HFFc6 (cell line): Measurements from ENCODE around the gene PRMT7. TPM values are rescaled to one million over a fixed set of nuclear protein-coding genes. Genes with fewer than 3 reads are reported as not detected.
A peak's percentile ranks its signal among the peaks of the same experiment; 100 is the strongest.

Experiments used
- DNase-seq: peaks from one replicate; pipeline ENCODE4 v3.0.0-alpha.2; 2018
- H3K27ac Mint-ChIP-seq: 2 replicates; pipeline ENCODE4 v1.8.0; 2020; ENCODE audit warnings: mild to moderate bottlenecking, mixed read lengths
- H3K27me3 Mint-ChIP-seq: 2 replicates; pipeline ENCODE4 v1.8.0; 2021; ENCODE audit warnings: mild to moderate bottlenecking, moderate library complexity, mixed read lengths; ENCODE audit not compliant: insufficient read depth
- H3K36me3 Mint-ChIP-seq: 2 replicates; pipeline ENCODE4 v1.8.0; 2021; ENCODE audit warnings: low read depth, mixed read lengths
- H3K4me1 Mint-ChIP-seq: 2 replicates; pipeline ENCODE4 v1.8.0; 2020; ENCODE audit warnings: low read depth, mixed read lengths
- H3K4me3 Mint-ChIP-seq: 2 replicates; pipeline ENCODE4 v1.8.0; 2020; ENCODE audit warnings: mild to moderate bottlenecking, moderate library complexity, mixed read lengths
- H3K9me3 Mint-ChIP-seq: 2 replicates; pipeline ENCODE4 v1.8.0; 2020; ENCODE audit warnings: mild to moderate bottlenecking, mixed read lengths
- CTCF ChIP-seq: fragments of 200-600 bp; sonication (generic); IDR thresholded peaks from 2 replicates; pipeline ENCODE4 v1.5.0; 2021; ENCODE audit warnings: antibody characterized with exemption, mild to moderate bottlenecking
- total RNA-seq, 6 experiments: library from RNA; stranded (reverse); fragmentation: NEBNext Ultra II Directional; extraction: Animal tissue kit (Norgen Biotek cat#: 25700); gene quantifications; 2 replicates in 1 of 6; 3 replicates in 5 of 6; pipeline ENCODE4 v1.2.3, GENCODE V29; 2021

The PRMT7 gene
- total RNA-seq, 6 experiments from 2014 or later: 32.1 to 37.7 (median 36.4) TPM

GRCh38 chr16:68267612-68268405 lies 43.0 kb upstream of the PRMT7 start:
- peak overlapping the region; percentile 56 for H3K27ac Mint-ChIP-seq
- peaks cover 16% of the 10 kb centered on the region; the same call in 1 of the 2 replicates for H3K36me3 Mint-ChIP-seq
- no peak for DNase-seq
- no peaks in the 10 kb centered on the region for H3K9me3 Mint-ChIP-seq
- H3K4me1 Mint-ChIP-seq: peaks cover 56% of the 10 kb centered on the region
- peak overlapping the region; percentile 60 for H3K4me3 Mint-ChIP-seq
- peaks cover 2% of the 10 kb centered on the region; the same call in 1 of the 2 replicates for H3K27me3 Mint-ChIP-seq
- TF ChIP-seq CTCF: no peak

GRCh38 chr16:68269793-68270192 lies 41.0 kb upstream of the PRMT7 start:
- no peak for DNase-seq
- no peak for TF ChIP-seq CTCF
- no peaks in the 10 kb centered on the region for H3K9me3 Mint-ChIP-seq
- peaks cover 28% of the 10 kb centered on the region; the same call in 1 of the 2 replicates for H3K36me3 Mint-ChIP-seq
- no peak overlapping the region for H3K4me3 Mint-ChIP-seq
- H3K4me1 Mint-ChIP-seq: peaks cover 47% of the 10 kb centered on the region
- H3K27ac Mint-ChIP-seq: peak overlapping the region; percentile 18; the same call in 1 of the 2 replicates
- peaks cover 2% of the 10 kb centered on the region; the same call in 1 of the 2 replicates for H3K27me3 Mint-ChIP-seq

- 0 out of 2 replicates have a peak, but pooled peaks cover 2% of the 10 kb centered on the region for H3K27me3 Mint-ChIP-seq
- no peak for DNase-seq
- H3K4me1 Mint-ChIP-seq: peaks cover 45% of the 10 kb centered on the region
- H3K27ac Mint-ChIP-seq: peak overlapping the region; percentile 37; the same call in 1 of the 2 replicates
- no peak for TF ChIP-seq CTCF
- H3K9me3 Mint-ChIP-seq: no peaks in the 10 kb centered on the region
- H3K4me3 Mint-ChIP-seq: no peak overlapping the region
- H3K36me3 Mint-ChIP-seq: peaks cover 23% of the 10 kb centered on the region; the same call in 1 of the 2 replicates
Observed at GRCh38 chr16:68270353-68270752, 40.5 kb upstream of the PRMT7 start.

- no peak for DNase-seq
- no peaks in the 10 kb centered on the region for H3K9me3 Mint-ChIP-seq
- H3K27ac Mint-ChIP-seq: no peak overlapping the region
- peaks cover 29% of the 10 kb centered on the region for H3K4me1 Mint-ChIP-seq
- 0 out of 2 replicates have a peak, but pooled peaks cover 2% of the 10 kb centered on the region for H3K27me3 Mint-ChIP-seq
- H3K36me3 Mint-ChIP-seq: peaks cover 21% of the 10 kb centered on the region; the same call in 1 of the 2 replicates
- no peak overlapping the region for H3K4me3 Mint-ChIP-seq
- TF ChIP-seq CTCF: no peak
Observed at GRCh38 chr16:68272507-68273209, 38.2 kb upstream of the PRMT7 start.

- Mint-ChIP-seq H3K36me3 (peaks cover 21% of the 10 kb centered on the region; the same call in 1 of the 2 replicates), H3K27ac (no peak overlapping the region), H3K9me3 (no peaks in the 10 kb centered on the region), H3K4me3 (no peak overlapping the region), H3K4me1 (peaks cover 22% of the 10 kb centered on the region), H3K27me3 (no peaks in the 10 kb centered on the region)
- DNase-seq: no peak
- TF ChIP-seq CTCF: no peak
Observed at GRCh38 chr16:68273459-68273858, 37.4 kb upstream of the PRMT7 start.
